ENCODE measurements around the gene BPHL. TPM values are rescaled to one million over a fixed set of nuclear protein-coding genes. Genes with fewer than 3 reads are reported as not detected.

BPHL gene
- total RNA-seq, 1 donor from 2014 or later = 12.7 TPM

DNA sequence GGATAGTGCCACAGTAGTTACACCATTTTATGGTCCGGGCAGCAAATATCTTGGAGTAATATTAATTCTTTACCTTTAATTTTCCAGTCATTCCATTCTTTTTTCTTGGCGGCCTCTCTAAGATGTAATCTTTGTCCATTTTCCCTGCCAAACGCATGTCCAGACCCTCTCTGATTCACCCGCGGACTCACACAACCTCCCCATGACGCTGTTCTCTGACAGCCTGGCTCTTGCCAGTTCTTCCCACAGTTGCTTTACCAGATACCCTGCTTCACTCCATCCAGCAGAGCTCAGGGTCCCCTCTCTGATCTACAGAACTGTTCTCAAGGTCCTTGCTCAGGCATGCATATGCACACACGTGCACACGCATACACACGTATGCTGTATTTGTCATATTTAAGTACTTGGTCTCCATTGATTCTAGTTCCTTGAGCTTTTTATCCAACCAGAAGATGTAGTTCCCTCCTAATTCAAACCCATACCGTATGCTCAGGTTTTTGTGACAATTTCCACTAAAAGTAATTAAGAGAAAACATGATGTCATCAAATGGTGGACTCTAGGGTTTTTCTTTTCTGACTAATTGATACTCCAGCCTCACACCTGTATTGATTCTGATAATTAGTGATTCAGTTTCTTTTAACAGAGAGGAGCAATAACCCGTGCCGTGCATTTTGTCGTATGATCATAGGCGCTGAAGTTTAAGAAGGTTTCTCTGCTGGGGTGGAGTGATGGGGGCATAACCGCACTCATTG is 10.0 kb downstream of the BPHL start:
- Histone ChIP-seq H3K27me3 (ENCODE audit: low read depth) (no peaks in the 10 kb centered on the region), H3K9me3 (no peaks in the 10 kb centered on the region), H3K4me1 (no peaks in the 10 kb centered on the region), H3K27ac (no peak overlapping the region), H3K4me3 (no peak overlapping the region), H3K36me3 (peaks cover 29% of the 10 kb centered on the region)
- intact Hi-C loops (cut with DNase I) = loop anchor here (10.0 kb wide), 1 partner anchor 126 kb away; the partner anchor contains the start of gene PSMG4
- ATAC-seq (no peak), DNase-seq (no peak)
- no peak for TF ChIP-seq CTCF (IDR thresholded peaks at IDR 0.05)

GRCh38 chr6:3131695-3132094 is 13.2 kb downstream of the BPHL start:
- ATAC-seq (no peak), DNase-seq (no peak)
- intact Hi-C loops (cut with DNase I) = no loop called here
- no peak overlapping the region for H3K27ac ChIP-seq
- H3K4me3 ChIP-seq = no peak overlapping the region
- H3K4me1 ChIP-seq = no peaks in the 10 kb centered on the region
- TF ChIP-seq CTCF (IDR thresholded peaks at IDR 0.05) = no peak
- H3K9me3 ChIP-seq = no peaks in the 10 kb centered on the region
- peaks cover 29% of the 10 kb centered on the region for H3K36me3 ChIP-seq
- H3K27me3 ChIP-seq (ENCODE audit: low read depth) = no peaks in the 10 kb centered on the region

DNA sequence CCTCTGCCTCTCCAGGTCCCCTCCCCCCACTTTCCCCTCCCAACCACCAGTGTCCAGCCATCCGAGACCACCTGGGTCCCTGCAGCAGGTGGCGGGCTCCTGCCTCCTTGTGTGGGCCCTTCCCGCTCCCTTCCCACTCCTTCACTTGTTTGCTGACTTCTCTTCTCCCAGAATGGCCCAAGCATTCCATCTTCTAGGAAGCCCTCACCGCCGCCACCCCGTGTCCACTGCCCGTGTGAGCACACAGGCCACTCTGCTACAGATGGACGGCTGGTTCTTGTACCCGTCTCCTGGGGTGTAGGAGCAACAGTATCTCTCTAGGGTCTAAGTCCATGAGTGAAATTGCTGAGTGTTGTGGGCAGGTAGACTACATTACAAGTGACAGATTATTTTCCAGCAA is 15.0 kb downstream of the BPHL start:
- ATAC-seq (no peak), DNase-seq (no peak)
- Histone ChIP-seq H3K4me1 (peaks cover 2% of the 10 kb centered on the region), H3K9me3 (no peaks in the 10 kb centered on the region), H3K36me3 (peaks cover 46% of the 10 kb centered on the region), H3K4me3 (no peak overlapping the region), H3K27ac (no peak overlapping the region), H3K27me3 (ENCODE audit: low read depth) (no peaks in the 10 kb centered on the region)
- intact Hi-C loops (cut with DNase I) = no loop called here
- TF ChIP-seq CTCF (IDR thresholded peaks at IDR 0.05) = no peak

GRCh38 chr6:3135668-3136291 is 17.3 kb downstream of the BPHL start:
- DNase-seq (no peak), ATAC-seq (no peak)
- peaks cover 16% of the 10 kb centered on the region for H3K4me1 ChIP-seq
- intact Hi-C loops (cut with DNase I) = no loop called here
- H3K27ac ChIP-seq = no peak overlapping the region
- H3K36me3 ChIP-seq = peaks cover 37% of the 10 kb centered on the region
- no peaks in the 10 kb centered on the region for H3K9me3 ChIP-seq
- no peak for TF ChIP-seq CTCF (IDR thresholded peaks at IDR 0.05)
- no peaks in the 10 kb centered on the region for H3K27me3 ChIP-seq (ENCODE audit: low read depth)
- H3K4me3 ChIP-seq = no peak overlapping the region

GRCh38 chr6:3136292-3137011 is 17.9 kb downstream of the BPHL start:
- H3K27ac ChIP-seq = no peak overlapping the region
- intact Hi-C loops (cut with DNase I) = no loop called here

More at GRCh38 chr6:3136292-3137011, 17.9 kb downstream of the BPHL start:
- TF ChIP-seq CTCF (IDR thresholded peaks at IDR 0.05) = no peak
- Histone ChIP-seq H3K27me3 (ENCODE audit: low read depth) (no peaks in the 10 kb centered on the region), H3K36me3 (peaks cover 40% of the 10 kb centered on the region), H3K4me1 (peaks cover 16% of the 10 kb centered on the region), H3K4me3 (no peak overlapping the region), H3K9me3 (no peaks in the 10 kb centered on the region)
- DNase-seq (no peak), ATAC-seq (no peak)

Data from lower lobe of right lung (tissue), 2 donors.